ENCODE measurements around the gene ARHGDIB. TPM values are rescaled to one million over a fixed set of nuclear protein-coding genes. Genes with fewer than 3 reads are reported as not detected.

The ARHGDIB gene
- total RNA-seq, 2 experiments from 2014 or later = 1,588 to 1,891 TPM

DNA sequence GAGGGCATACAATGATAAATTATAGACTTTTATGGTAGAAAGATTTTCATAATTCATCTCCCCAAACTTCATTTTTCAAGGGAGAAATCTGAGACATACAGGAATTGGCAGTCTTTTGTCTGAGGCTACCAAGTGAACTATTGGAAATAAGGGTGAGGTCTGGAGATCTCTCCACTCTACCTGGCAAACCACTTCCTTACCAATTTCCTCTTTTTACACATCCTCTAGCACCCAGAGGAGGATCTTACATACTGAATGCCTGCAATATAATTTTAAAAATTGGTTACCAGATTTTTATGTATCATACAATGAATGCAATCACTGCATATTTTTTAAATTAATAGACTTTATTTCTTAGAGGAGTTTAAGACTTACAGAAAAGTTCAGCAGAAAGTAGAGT is 18.1 kb upstream of the ARHGDIB start:
- DNase-seq = no peak
- H3K9me3 Mint-ChIP-seq = peaks cover 3% of the 10 kb centered on the region
- peaks cover 61% of the 10 kb centered on the region for H3K4me1 Mint-ChIP-seq
- POLR2A ChIA-PET = no interaction called here
- no peak overlapping the region for H3K27ac Mint-ChIP-seq
- peak overlapping the region; percentile 6 for H3K4me3 Mint-ChIP-seq
- CTCF ChIA-PET = interaction anchor here (0.5 to 1.5 kb wide), 4 partner anchors 18 to 178 kb away, joined by 3 to 4 read pairs (median 3); partner anchors contain the start of genes ARHGDIB and ERP27
- H3K36me3 Mint-ChIP-seq (ENCODE audit: low read depth) = no peaks in the 10 kb centered on the region
- H3K27me3 Mint-ChIP-seq = no peaks in the 10 kb centered on the region

DNA sequence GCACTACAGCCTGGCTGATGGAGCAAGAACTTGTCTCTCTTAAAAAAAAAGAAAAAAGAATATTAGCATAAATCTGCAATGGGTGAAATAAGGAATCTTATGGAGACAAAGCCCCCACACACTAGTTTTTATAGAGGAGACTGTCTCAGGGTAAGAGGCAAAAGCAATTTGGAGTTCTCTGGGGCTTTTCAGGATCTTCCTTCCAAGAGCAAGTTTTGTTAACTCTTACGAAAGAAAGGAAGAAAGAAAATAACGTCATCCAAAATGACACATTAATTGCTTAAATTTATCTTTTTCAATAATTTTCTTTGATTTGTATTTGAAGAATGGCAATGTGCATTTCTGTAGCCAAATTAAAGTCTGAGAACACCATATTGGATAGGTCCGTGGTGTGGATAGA is 15.3 kb upstream of the ARHGDIB start:
- Mint-ChIP-seq H3K27me3 (no peaks in the 10 kb centered on the region), H3K4me1 (peaks cover 52% of the 10 kb centered on the region), H3K36me3 (ENCODE audit: low read depth) (no peaks in the 10 kb centered on the region), H3K4me3 (no peak overlapping the region), H3K27ac (no peak overlapping the region), H3K9me3 (peaks cover 3% of the 10 kb centered on the region)
- ChIA-PET CTCF (interaction anchor here (1.0 to 1.6 kb wide), 2 partner anchors 9 to 15 kb away, joined by 3 to 5 read pairs; partner anchors contain the start of gene ARHGDIB), POLR2A (no interaction called here)
- DNase-seq = no peak

DNA sequence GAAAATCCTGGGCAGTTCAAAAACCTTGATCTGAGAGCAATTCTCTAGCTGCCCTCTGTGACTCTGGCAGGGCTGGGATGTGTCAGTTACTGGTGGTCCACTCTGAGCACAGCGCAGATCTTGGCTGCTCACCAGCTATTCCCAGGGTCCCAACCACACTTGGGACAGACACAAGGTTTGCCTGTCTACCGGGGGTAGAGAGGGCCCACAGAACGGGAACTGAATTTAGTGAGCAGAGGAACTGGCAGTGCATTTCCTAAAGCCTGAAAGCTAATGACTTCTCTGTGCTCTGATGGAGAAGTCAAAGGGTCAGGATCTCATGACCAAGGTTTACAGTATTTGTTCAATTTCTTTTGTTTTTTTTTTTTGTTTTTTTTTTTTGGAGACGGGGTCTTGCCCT is 14.1 kb upstream of the ARHGDIB start:
- no peak overlapping the region for H3K4me3 Mint-ChIP-seq
- ChIA-PET CTCF (interaction anchor here (1.6 kb wide), 1 partner anchor 10 kb away, joined by 5 read pairs; no protein-coding TSS in a partner anchor), POLR2A (interaction anchor here (0.6 to 0.7 kb wide), 3 partner anchors 13 to 142 kb away, joined by 3 to 6 read pairs (median 4); no protein-coding TSS in a partner anchor)
- H3K9me3 Mint-ChIP-seq = peaks cover 4% of the 10 kb centered on the region
- no peak overlapping the region for H3K27ac Mint-ChIP-seq
- no peak for DNase-seq
- H3K27me3 Mint-ChIP-seq = no peaks in the 10 kb centered on the region
- peaks cover 3% of the 10 kb centered on the region for H3K36me3 Mint-ChIP-seq (ENCODE audit: low read depth)
- H3K4me1 Mint-ChIP-seq = peaks cover 41% of the 10 kb centered on the region

DNA sequence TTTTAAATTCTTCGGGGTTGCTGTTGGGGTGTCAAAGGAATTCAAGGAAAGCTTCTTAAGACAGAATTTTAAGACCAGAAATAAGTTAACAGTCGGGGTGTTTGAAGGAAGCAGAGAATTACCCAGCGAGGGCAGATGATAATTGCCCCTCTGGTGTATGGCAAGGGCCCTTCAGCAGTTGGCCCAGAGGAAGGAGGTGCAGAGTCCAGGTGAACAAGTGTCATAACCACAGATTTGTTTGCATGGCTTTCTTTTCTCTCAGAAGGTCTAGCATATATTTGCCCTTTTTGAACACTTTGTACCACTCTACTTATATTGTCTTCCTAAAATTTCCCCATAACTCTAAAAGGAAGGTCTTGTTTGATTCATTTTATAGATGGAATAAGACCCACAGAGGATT is 13.2 kb upstream of the ARHGDIB start:
- H3K27me3 Mint-ChIP-seq = no peaks in the 10 kb centered on the region
- H3K27ac Mint-ChIP-seq = no peak overlapping the region
- H3K4me1 Mint-ChIP-seq = peaks cover 34% of the 10 kb centered on the region
- peaks cover 8% of the 10 kb centered on the region for H3K36me3 Mint-ChIP-seq (ENCODE audit: low read depth)
- POLR2A ChIA-PET = no interaction called here
- H3K9me3 Mint-ChIP-seq = peaks cover 7% of the 10 kb centered on the region
- no peak for DNase-seq
- CTCF ChIA-PET = no interaction called here
- no peak overlapping the region for H3K4me3 Mint-ChIP-seq

DNA sequence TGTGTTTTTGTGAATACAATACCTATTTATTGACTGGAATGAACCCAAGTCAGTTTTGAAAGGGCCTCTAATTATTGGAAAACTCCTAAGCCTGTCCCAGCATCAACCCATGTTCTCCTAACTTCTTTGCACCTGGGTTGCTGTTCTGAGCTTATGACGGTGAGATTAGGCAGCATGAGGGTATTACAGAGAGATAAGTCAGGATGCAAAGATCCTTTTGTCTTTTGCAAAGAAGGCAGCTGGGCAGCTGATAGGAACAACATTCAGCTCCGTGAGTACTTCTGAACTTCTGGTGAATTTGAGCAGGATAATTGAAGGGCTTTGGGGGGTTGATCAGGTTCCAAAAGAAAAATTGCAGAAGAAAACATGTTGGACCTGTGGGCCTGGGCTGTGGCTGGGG is 11.4 kb upstream of the ARHGDIB start, which contains the start of gene PDE6H:
Gene PDE6H, plus strand, starts transcription at position 227 of the 400 bp plus-strand sequence. CDS start 4,971 bp downstream, outside the sequence.
- H3K36me3 Mint-ChIP-seq (ENCODE audit: low read depth) = peaks cover 10% of the 10 kb centered on the region
- peaks cover 17% of the 10 kb centered on the region for H3K4me1 Mint-ChIP-seq
- H3K27me3 Mint-ChIP-seq = no peaks in the 10 kb centered on the region
- peaks cover 11% of the 10 kb centered on the region for H3K9me3 Mint-ChIP-seq
- POLR2A ChIA-PET = no interaction called here
- no peak for DNase-seq
- no peak within 1 kb of the TSS for H3K4me3 Mint-ChIP-seq
- no peak within 1 kb of the TSS for H3K27ac Mint-ChIP-seq
- CTCF ChIA-PET = interaction anchor here (0.6 to 1.1 kb wide), 4 partner anchors 11 to 204 kb away, joined by 3 to 5 read pairs (median 4); partner anchors contain the start of gene ARHGDIB

DNA sequence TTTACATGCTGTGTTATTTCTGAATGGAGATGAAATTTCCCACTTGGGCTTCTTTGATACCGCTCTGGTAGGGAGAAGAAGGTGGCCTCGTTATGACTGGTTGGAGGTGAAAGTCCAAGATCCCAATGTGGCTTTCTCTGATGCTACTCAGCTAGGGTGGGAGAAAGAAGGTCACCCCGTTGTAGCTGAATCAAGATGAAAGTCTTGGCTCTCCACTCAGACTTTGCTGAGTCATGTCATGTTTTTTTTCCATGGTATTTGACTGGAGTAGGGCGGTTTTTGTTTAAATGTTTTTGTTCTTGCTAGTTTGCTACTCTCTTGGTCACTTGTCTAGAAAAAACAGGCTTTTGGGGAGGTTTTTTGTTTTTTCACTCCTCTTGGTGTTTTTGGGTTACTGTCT is 9.1 kb upstream of the ARHGDIB start:
- Mint-ChIP-seq H3K4me1 (peaks cover 17% of the 10 kb centered on the region), H3K9me3 (peaks cover 11% of the 10 kb centered on the region), H3K27me3 (no peaks in the 10 kb centered on the region), H3K36me3 (ENCODE audit: low read depth) (peaks cover 10% of the 10 kb centered on the region), H3K4me3 (no peak overlapping the region), H3K27ac (no peak overlapping the region)
- DNase-seq = no peak
- CTCF ChIA-PET = no interaction called here
- POLR2A ChIA-PET = no interaction called here

DNA sequence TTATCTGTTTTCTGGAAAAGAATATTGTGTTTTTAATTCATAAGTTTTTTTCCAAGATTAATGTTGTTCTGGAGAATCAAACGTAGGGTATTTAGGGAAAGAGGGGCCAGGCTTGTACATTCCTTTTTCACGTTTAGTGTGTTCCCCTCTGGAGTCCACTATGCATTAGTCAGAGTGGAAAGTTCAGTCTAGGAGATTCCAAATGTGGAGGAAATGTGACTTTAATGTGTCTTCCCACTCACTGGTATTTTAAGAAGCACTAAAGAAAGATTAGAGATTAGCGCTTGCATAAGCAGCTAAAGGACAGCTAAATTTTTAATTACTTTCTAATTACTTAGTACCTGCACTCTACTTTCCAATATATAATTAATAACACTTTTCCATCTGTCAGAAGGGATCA is 7.1 kb upstream of the ARHGDIB start:
- no peak for DNase-seq
- Mint-ChIP-seq H3K4me3 (no peak overlapping the region), H3K36me3 (ENCODE audit: low read depth) (peaks cover 13% of the 10 kb centered on the region), H3K4me1 (peaks cover 33% of the 10 kb centered on the region), H3K27me3 (no peaks in the 10 kb centered on the region), H3K9me3 (peaks cover 16% of the 10 kb centered on the region), H3K27ac (no peak overlapping the region)
- ChIA-PET CTCF (no interaction called here), POLR2A (no interaction called here)

DNA sequence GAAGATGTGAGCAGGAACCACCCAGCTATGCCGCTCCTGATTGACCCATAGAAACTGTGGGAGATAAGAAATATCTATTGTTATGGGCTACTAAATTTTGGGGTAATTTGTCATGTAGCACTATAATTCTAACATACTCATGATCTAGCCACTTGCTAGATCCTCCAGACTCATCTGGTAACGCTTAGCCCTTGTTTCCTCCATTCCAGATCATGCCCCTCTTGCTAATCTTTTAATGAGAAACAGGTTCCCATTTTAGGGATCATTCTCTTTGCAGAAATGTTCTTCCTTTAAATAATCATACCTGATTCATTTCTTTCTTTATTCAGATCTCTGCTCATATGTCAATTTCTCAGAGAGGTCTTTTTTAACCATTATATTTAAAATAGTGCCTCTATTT is 3.8 kb upstream of the ARHGDIB start:
- no peaks in the 10 kb centered on the region for H3K27me3 Mint-ChIP-seq
- ChIA-PET POLR2A (no interaction called here), CTCF (no interaction called here)
- H3K36me3 Mint-ChIP-seq (ENCODE audit: low read depth) = peaks cover 18% of the 10 kb centered on the region
- no peak overlapping the region for H3K4me3 Mint-ChIP-seq
- peaks cover 12% of the 10 kb centered on the region for H3K9me3 Mint-ChIP-seq
- no peak for DNase-seq
- H3K4me1 Mint-ChIP-seq = peaks cover 32% of the 10 kb centered on the region
- peak overlapping the region; percentile 66 for H3K27ac Mint-ChIP-seq

DNA sequence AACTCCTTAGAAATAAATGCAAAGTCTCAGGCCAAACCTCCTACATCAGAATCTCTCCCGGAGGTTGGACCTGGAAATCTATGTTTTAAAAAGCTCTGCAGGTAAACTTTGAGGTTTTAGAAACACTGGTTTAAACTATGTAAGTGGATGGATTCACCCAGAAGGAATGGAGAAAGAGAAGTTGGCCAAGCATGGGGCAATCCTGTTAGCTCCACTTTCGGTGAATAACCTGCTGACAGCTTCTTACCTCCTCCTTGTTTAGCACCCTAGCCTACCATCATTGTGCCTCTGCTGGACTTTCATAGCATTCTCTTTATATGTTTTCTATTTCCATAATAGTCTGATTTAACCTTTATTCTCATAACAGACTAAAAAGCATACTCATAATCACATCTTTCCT is 3.0 kb upstream of the ARHGDIB start:
- H3K4me3 Mint-ChIP-seq = no peak overlapping the region
- H3K4me1 Mint-ChIP-seq = peaks cover 32% of the 10 kb centered on the region
- CTCF ChIA-PET = no interaction called here
- no peak for DNase-seq
- POLR2A ChIA-PET = no interaction called here
- H3K27me3 Mint-ChIP-seq = no peaks in the 10 kb centered on the region
- peaks cover 24% of the 10 kb centered on the region for H3K36me3 Mint-ChIP-seq (ENCODE audit: low read depth)
- peaks cover 8% of the 10 kb centered on the region for H3K9me3 Mint-ChIP-seq
- H3K27ac Mint-ChIP-seq = peak overlapping the region; percentile 66

DNA sequence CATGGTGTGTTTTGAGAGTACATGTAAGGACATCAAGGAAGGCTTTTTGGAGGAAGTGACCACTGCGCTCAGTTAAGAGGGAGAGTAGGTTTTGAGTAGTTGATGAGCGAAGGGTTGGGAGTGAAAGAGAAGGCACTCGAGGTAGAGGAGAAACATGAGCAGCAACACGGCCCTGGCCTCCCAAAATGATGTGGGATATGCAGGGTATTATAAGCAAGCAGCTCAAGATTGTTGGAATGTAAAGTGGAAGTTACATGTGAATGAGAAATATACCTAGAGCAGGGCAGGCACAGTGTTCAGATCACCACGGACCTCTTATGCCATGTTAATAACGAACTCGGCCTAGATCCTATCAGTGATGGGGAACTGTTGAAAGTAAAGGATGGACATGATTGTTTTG is 2.1 kb upstream of the ARHGDIB start:
- peaks cover 5% of the 10 kb centered on the region for H3K9me3 Mint-ChIP-seq
- H3K4me3 Mint-ChIP-seq = peak overlapping the region; percentile 10
- no peak for DNase-seq
- peaks cover 32% of the 10 kb centered on the region for H3K4me1 Mint-ChIP-seq
- H3K36me3 Mint-ChIP-seq (ENCODE audit: low read depth) = peaks cover 31% of the 10 kb centered on the region
- ChIA-PET CTCF (interaction anchor here (0.6 kb wide), 2 partner anchors 32 to 537 kb away, joined by 4 to 5 read pairs; no protein-coding TSS in a partner anchor), POLR2A (interaction anchor here (0.6 kb wide), 1 partner anchor 193 kb away, joined by 3 read pairs; no protein-coding TSS in a partner anchor)
- H3K27me3 Mint-ChIP-seq = no peaks in the 10 kb centered on the region
- peak overlapping the region; percentile 99 for H3K27ac Mint-ChIP-seq

DNA sequence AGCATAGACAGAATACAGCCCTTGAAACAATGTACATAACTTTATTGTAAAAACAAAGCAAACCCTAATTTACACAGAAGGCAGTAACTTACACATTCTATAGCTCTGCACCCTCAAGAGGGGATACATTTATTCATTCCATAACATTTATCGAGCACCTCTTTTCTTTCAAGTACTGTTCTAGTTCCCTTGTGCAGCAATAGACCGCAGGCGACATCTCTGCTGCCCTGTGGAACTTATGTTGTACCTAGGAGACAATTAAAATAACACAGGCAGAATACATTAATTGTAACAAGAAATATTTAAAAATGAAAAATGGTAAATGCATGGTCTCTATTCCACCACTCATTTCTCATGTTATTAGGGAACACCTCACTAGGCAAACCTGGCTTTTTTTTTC is 1.4 kb upstream of the ARHGDIB start:
- ChIA-PET POLR2A (interaction anchor here (0.6 kb wide), 1 partner anchor 13 kb away, joined by 6 read pairs; no protein-coding TSS in a partner anchor), CTCF (no interaction called here)

DNA sequence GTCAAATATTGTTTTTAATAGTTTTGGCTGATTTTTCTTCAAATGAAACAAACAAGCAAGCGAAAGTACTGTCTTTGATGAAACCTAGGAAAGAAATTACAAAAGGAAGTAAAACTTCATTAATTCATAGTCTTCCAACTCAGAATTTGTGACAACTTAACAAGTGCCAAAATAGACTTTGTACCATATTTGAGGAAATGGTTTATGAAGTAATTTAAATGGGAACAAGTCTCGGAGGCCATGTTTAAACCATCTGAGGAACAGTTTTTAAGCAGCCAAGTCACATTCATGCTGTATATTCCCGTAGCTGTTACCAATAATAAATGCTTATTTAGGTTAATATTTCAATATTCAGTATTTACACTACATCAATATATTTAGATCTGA is 745 bp upstream of the ARHGDIB start:
- peaks cover 44% of the 10 kb centered on the region for H3K36me3 Mint-ChIP-seq (ENCODE audit: low read depth)
- peaks cover 5% of the 10 kb centered on the region for H3K9me3 Mint-ChIP-seq
- POLR2A ChIA-PET = interaction anchor here (0.6 to 0.8 kb wide), 3 partner anchors 13 to 192 kb away, joined by 4 to 8 read pairs (median 6); a partner anchor contains a TSS
- H3K27me3 Mint-ChIP-seq = no peaks in the 10 kb centered on the region
- H3K27ac Mint-ChIP-seq = peak overlapping the region; percentile 99
- peaks cover 40% of the 10 kb centered on the region for H3K4me1 Mint-ChIP-seq
- no peak for DNase-seq
- H3K4me3 Mint-ChIP-seq = peak overlapping the region; percentile 98
- CTCF ChIA-PET = interaction anchor here (1.0 to 1.2 kb wide), 4 partner anchors 11 to 18 kb away, joined by 3 to 5 read pairs (median 4); partner anchors contain the start of gene PDE6H

More for the DNA sequence above, 1.4 kb upstream of the ARHGDIB start:
- H3K27ac Mint-ChIP-seq = peak overlapping the region; percentile 99
- peaks cover 38% of the 10 kb centered on the region for H3K36me3 Mint-ChIP-seq (ENCODE audit: low read depth)
- H3K4me1 Mint-ChIP-seq = peaks cover 35% of the 10 kb centered on the region
- DNase-seq = no peak
- no peaks in the 10 kb centered on the region for H3K27me3 Mint-ChIP-seq
- H3K4me3 Mint-ChIP-seq = peak overlapping the region; percentile 98
- peaks cover 5% of the 10 kb centered on the region for H3K9me3 Mint-ChIP-seq

DNA sequence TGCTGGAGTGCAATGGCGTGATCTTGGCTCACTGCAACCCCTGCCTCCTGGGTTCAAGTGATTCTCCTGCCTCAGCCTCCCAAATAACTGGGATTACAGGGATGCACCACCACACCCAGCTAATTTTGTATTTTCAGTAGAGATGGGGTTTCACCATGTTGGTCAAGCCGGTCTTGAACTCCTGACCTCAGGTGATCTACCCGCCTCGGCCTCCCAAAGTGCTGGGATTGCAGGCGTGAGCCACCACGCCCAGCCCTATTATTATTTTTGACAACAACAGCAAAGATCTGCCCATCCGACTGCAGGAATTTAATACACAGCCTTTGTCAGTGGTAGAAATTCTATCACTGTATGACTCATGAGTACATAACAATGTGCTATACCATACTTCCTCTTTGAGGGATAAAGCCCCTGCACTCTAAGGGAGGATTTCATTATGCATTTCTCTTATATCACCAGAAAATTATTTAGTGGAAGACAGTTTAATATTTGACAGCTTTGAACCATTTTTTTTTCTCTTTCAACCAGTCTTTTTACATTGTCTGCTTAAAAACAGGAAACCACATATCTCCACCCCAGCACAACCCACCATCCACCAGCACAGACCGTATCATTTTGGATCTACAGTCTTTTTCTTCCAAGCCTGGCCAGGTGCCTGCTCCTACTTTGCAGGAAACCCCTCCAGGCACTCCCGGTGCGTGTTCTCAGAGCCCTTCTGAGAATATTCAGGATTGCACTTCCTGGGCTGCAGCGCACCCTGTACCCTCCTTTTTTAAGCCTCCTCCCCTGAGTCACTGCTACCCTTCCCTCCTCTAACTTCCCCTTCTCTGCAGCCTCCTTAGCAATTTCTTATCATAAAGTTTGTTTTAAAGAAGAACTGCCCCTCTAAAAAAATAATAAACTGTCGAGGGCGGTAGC is 594 bp downstream of the ARHGDIB start:
- Mint-ChIP-seq H3K27ac (peak overlapping the region; percentile 99), H3K27me3 (no peaks in the 10 kb centered on the region), H3K4me3 (peak overlapping the region; percentile 98), H3K4me1 (peaks cover 53% of the 10 kb centered on the region), H3K9me3 (peaks cover 5% of the 10 kb centered on the region), H3K36me3 (ENCODE audit: low read depth) (peaks cover 57% of the 10 kb centered on the region)
- peak; percentile 64 for DNase-seq
- CTCF ChIA-PET = interaction anchor here (1.0 to 1.2 kb wide), 5 partner anchors 12 to 19 kb away, joined by 3 to 5 read pairs (median 4); partner anchors contain the start of gene PDE6H
- POLR2A ChIA-PET = interaction anchor here (0.6 to 1.0 kb wide), 3 partner anchors 12 to 157 kb away, joined by 3 to 6 read pairs (median 3); partner anchors contain the start of genes C12orf60 and WBP11
